MM.1S (cell line): ENCODE data around the gene RHPN2.

Experiments
- DNase-seq: peaks from one replicate; pipeline ENCODE4 v3.0.0-alpha.2; 2015
- H2AFZ ChIP-seq: fragments of 300-600 bp; sonication (generic); 2 replicates; pipeline ENCODE4 v1.6.0; 2016; ENCODE audit warnings: antibody characterized with exemption, low read length
- H3F3A ChIP-seq: fragments of 300-600 bp; sonication (generic); 2 replicates; pipeline ENCODE4 v1.6.1; 2016; ENCODE audit warnings: mild to moderate bottlenecking, antibody characterized with exemption, low read length, moderate library complexity, mixed read lengths; ENCODE audit not compliant: insufficient read depth
- H3K27ac ChIP-seq: fragments of 300-600 bp; sonication (generic); 2 replicates; pipeline ENCODE4 v1.5.1; 2016; ENCODE audit warnings: mild to moderate bottlenecking, low read length
- H3K27me3 ChIP-seq: fragments of 300-600 bp; sonication (generic); replicated peaks from 2 replicates; pipeline ENCODE4 v1.6.0; 2016; ENCODE audit warnings: low read length; ENCODE audit not compliant: insufficient read depth
- H3K36me3 ChIP-seq: fragments of 300-600 bp; sonication (generic); replicated peaks from 2 replicates; pipeline ENCODE4 v1.6.1; 2016; ENCODE audit warnings: mild to moderate bottlenecking, low read length, mixed read lengths; ENCODE audit not compliant: insufficient read depth
- H3K4me1 ChIP-seq: fragments of 300-600 bp; sonication (generic); 2 replicates; pipeline ENCODE4 v1.6.1; 2016; ENCODE audit warnings: low read length, mixed read lengths
- H3K4me2 ChIP-seq: fragments of 300-600 bp; sonication (generic); 2 replicates; pipeline ENCODE4 v1.6.0; 2016; ENCODE audit warnings: low read depth, low read length
- H3K4me3 ChIP-seq: fragments of 300-600 bp; sonication (generic); 2 replicates; pipeline ENCODE4 v1.5.1; 2016; ENCODE audit warnings: low read length, mixed read lengths
- H3K79me2 ChIP-seq: fragments of 300-600 bp; sonication (generic); 2 replicates; pipeline ENCODE4 v1.6.1; 2016; ENCODE audit warnings: mixed run types, low read length, mixed read lengths
- H3K9ac ChIP-seq: fragments of 300-600 bp; sonication (generic); 2 replicates; pipeline ENCODE4 v1.6.1; 2016; ENCODE audit warnings: low read length, mixed read lengths
- H3K9me2 ChIP-seq: fragments of 300-600 bp; sonication (generic); replicated peaks from 2 replicates; pipeline ENCODE4 v1.6.1; 2016; ENCODE audit warnings: mild to moderate bottlenecking, low read length, mixed read lengths; ENCODE audit not compliant: insufficient read depth
- H3K9me3 ChIP-seq: fragments of 300-600 bp; sonication (generic); replicated peaks from 2 replicates; pipeline ENCODE4 v1.6.1; 2016; ENCODE audit warnings: mild to moderate bottlenecking, low read length, mixed read lengths; ENCODE audit not compliant: insufficient read depth
- H4K20me1 ChIP-seq: fragments of 300-600 bp; sonication (generic); 2 replicates; pipeline ENCODE4 v1.6.1; 2016; ENCODE audit warnings: mild to moderate bottlenecking, low read length, moderate library complexity, mixed read lengths; ENCODE audit not compliant: insufficient read depth
- CTCF ChIP-seq: fragments of 300-600 bp; sonication (generic); IDR thresholded peaks from 2 replicates; pipeline ENCODE4 v1.5.1; 2016; ENCODE audit warnings: antibody characterized with exemption, low read length, mixed read lengths
- EZH2 ChIP-seq: fragments of 300-600 bp; sonication (generic); optimal IDR thresholded peaks from 2 replicates; pipeline ENCODE3; 2017; ENCODE audit warnings: low read depth, mild to moderate bottlenecking, antibody characterized with exemption, low read length, mixed read lengths
- EZH2phosphoT487 ChIP-seq: fragments of 300-600 bp; sonication (generic); IDR thresholded peaks from 2 replicates; pipeline ENCODE4 v1.6.1; 2018; ENCODE audit warnings: antibody characterized with exemption, low read length

RHPN2 gene

GRCh38 chr19:33066543-33066942, 1.9 kb upstream of the RHPN2 start:
- Histone ChIP-seq H3K27ac (no peak overlapping the region), H3K4me3 (no peak overlapping the region), H4K20me1 (no peaks in the 10 kb centered on the region), H3K9me2 (no peaks in the 10 kb centered on the region), H3K27me3 (no peaks in the 10 kb centered on the region), H3K36me3 (no peaks in the 10 kb centered on the region), H2AFZ (no peak overlapping the region), H3K79me2 (peaks cover 21% of the 10 kb centered on the region), H3K9ac (no peak overlapping the region), H3K9me3 (no peaks in the 10 kb centered on the region), H3K4me2 (no peak overlapping the region), H3K4me1 (no peaks in the 10 kb centered on the region), H3F3A (no peaks in the 10 kb centered on the region; the same call in 1 of the 2 replicates)
- DNase-seq, result no peak
- TF ChIP-seq EZH2, result no peak
- TF ChIP-seq CTCF, result no peak
- TF ChIP-seq EZH2phosphoT487, result no peak

- Histone ChIP-seq H3K4me1 (no peaks in the 10 kb centered on the region), H3K79me2 (peaks cover 39% of the 10 kb centered on the region), H3K9me3 (no peaks in the 10 kb centered on the region), H3K9ac (peak overlapping the region; percentile 67), H3K27ac (no peak overlapping the region), H3K27me3 (no peaks in the 10 kb centered on the region), H3K36me3 (no peaks in the 10 kb centered on the region), H2AFZ (0 out of 2 replicates have a peak overlapping the region, but pooled peaks have one; percentile 66), H3F3A (no peaks in the 10 kb centered on the region; the same call in 1 of the 2 replicates), H3K4me3 (peak overlapping the region; percentile 71), H4K20me1 (no peaks in the 10 kb centered on the region), H3K9me2 (no peaks in the 10 kb centered on the region), H3K4me2 (peak overlapping the region; percentile 74; the same call in 1 of the 2 replicates)
- no peak for TF ChIP-seq EZH2
- TF ChIP-seq EZH2phosphoT487, result no peak
- no peak for TF ChIP-seq CTCF
- peak; percentile 77 for DNase-seq
These were observed 263 bp downstream of the RHPN2 start for GRCh38 chr19:33064458-33064791.

GRCh38 chr19:33063753-33064457, 783 bp downstream of the RHPN2 start:
- H3K36me3 ChIP-seq, result no peaks in the 10 kb centered on the region
- no peaks in the 10 kb centered on the region for H3K9me2 ChIP-seq
- no peaks in the 10 kb centered on the region for H3K9me3 ChIP-seq
- peaks cover 40% of the 10 kb centered on the region for H3K79me2 ChIP-seq
- no peak overlapping the region; the same call in 1 of the 2 replicates for H3K27ac ChIP-seq
- no peaks in the 10 kb centered on the region for H3K4me1 ChIP-seq
- H4K20me1 ChIP-seq, result no peaks in the 10 kb centered on the region
- peak; percentile 39 for DNase-seq
- peak overlapping the region; percentile 67 for H3K9ac ChIP-seq
- peak overlapping the region; percentile 74; the same call in 1 of the 2 replicates for H3K4me2 ChIP-seq
- no peaks in the 10 kb centered on the region; the same call in 1 of the 2 replicates for H3F3A ChIP-seq
- TF ChIP-seq CTCF (0 out of 2 replicates have a peak, but pooled peaks have one; percentile 5), EZH2 (no peak)
- no peaks in the 10 kb centered on the region for H3K27me3 ChIP-seq
- peak overlapping the region; percentile 66 for H2AFZ ChIP-seq
- H3K4me3 ChIP-seq, result peak overlapping the region; percentile 71
